MCF 10A (cell line): Measurements from ENCODE around the gene ELANE. TPM values are rescaled to one million over a fixed set of nuclear protein-coding genes. Genes with fewer than 3 reads are reported as not detected.
"Not testable (repeated sequence)": the region's sequence is repeated elsewhere in the genome, so short reads cannot be mapped to it uniquely, and the experiment has no call there.

Experiments
- BruUV-seq: library from RNA; stranded (reverse); fragments of 400-500 nt; replicated peaks from 2 replicates; lab custom pipeline; 2021; lab: Mats Ljungman, UMichigan
- CTCF ChIA-PET: fragments of 300-600 bp; sonication (Branson Sonifier 250); formaldehyde crosslinking; extraction: SDS; loops from one replicate; lab custom pipeline; 2021; ENCODE audit warnings: antibody characterized with exemption, inconsistent platforms; lab: Yijun Ruan, JAX
- POLR2A ChIA-PET: fragments of 300-600, 350-650 bp; sonication (Branson Sonifier 250); formaldehyde crosslinking; extraction: SDS; loops from one replicate; lab custom pipeline; 2020; ENCODE audit warnings: antibody characterized with exemption, inconsistent platforms; lab: Yijun Ruan, JAX
- DNase-seq: peaks from one replicate; pipeline ENCODE4 v3.0.0-alpha.2; 2018; ENCODE audit not compliant: unreplicated experiment
- H3K27ac Mint-ChIP-seq: one replicate; pipeline ENCODE4 v1.8.0; 2022; ENCODE audit warnings: mild to moderate bottlenecking, low read depth, mixed read lengths; ENCODE audit not compliant: unreplicated experiment
- H3K27me3 Mint-ChIP-seq: one replicate; pipeline ENCODE4 v1.8.0; 2022; ENCODE audit warnings: mixed read lengths; ENCODE audit not compliant: insufficient read depth, unreplicated experiment
- H3K36me3 Mint-ChIP-seq: one replicate; pipeline ENCODE4 v1.8.0; 2022; ENCODE audit warnings: mild to moderate bottlenecking, moderate library complexity, mixed read lengths; ENCODE audit not compliant: insufficient read depth, unreplicated experiment
- H3K4me1 Mint-ChIP-seq: one replicate; pipeline ENCODE4 v1.8.0; 2022; ENCODE audit warnings: mixed read lengths; ENCODE audit not compliant: insufficient read depth, unreplicated experiment
- H3K4me3 Mint-ChIP-seq: one replicate; pipeline ENCODE4 v1.8.0; 2022; ENCODE audit warnings: mild to moderate bottlenecking, moderate library complexity, mixed read lengths; ENCODE audit not compliant: unreplicated experiment
- H3K9me3 Mint-ChIP-seq: one replicate; pipeline ENCODE4 v1.8.0; 2022; ENCODE audit warnings: mixed read lengths; ENCODE audit not compliant: unreplicated experiment
- intact Hi-C: fragments of 100-400 bp; cut with micrococcal nuclease; formaldehyde crosslinking; loops from 2 replicates; pipeline ENCODE4 v1.14.1; 2022
- total RNA-seq: library from RNA; stranded (reverse); gene quantifications from 2 replicates; pipeline ENCODE4 v1.2.3, GENCODE V29; 2022
- TF ChIP-seq, protein P1 (sequence below): fragments of 200-600 bp; IDR thresholded peaks from one replicate; pipeline ENCODE4 v1.8.0; 2022; ENCODE audit warnings: antibody characterized with exemption, mild to moderate bottlenecking; ENCODE audit not compliant: unreplicated experiment

ELANE gene
- total RNA-seq, 1 experiment from 2014 or later = not detected

GRCh38 chr19:816500-816857 lies 35.6 kb upstream of the ELANE start:
- H3K36me3 Mint-ChIP-seq = peaks cover 39% of the 10 kb centered on the region
- H3K4me1 Mint-ChIP-seq = peaks cover 12% of the 10 kb centered on the region
- no peaks in the 10 kb centered on the region for H3K27me3 Mint-ChIP-seq
- no TSS peak for BruUV-seq
- H3K9me3 Mint-ChIP-seq = peaks cover 9% of the 10 kb centered on the region
- TF ChIP-seq, protein P1, sequence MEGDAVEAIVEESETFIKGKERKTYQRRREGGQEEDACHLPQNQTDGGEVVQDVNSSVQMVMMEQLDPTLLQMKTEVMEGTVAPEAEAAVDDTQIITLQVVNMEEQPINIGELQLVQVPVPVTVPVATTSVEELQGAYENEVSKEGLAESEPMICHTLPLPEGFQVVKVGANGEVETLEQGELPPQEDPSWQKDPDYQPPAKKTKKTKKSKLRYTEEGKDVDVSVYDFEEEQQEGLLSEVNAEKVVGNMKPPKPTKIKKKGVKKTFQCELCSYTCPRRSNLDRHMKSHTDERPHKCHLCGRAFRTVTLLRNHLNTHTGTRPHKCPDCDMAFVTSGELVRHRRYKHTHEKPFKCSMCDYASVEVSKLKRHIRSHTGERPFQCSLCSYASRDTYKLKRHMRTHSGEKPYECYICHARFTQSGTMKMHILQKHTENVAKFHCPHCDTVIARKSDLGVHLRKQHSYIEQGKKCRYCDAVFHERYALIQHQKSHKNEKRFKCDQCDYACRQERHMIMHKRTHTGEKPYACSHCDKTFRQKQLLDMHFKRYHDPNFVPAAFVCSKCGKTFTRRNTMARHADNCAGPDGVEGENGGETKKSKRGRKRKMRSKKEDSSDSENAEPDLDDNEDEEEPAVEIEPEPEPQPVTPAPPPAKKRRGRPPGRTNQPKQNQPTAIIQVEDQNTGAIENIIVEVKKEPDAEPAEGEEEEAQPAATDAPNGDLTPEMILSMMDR = no peak
- no peak for DNase-seq
- ChIA-PET POLR2A (no interaction called here), CTCF (no interaction called here)
- H3K4me3 Mint-ChIP-seq = no peak overlapping the region
- intact Hi-C loops = no loop called here
- H3K27ac Mint-ChIP-seq = no peak overlapping the region

DNA sequence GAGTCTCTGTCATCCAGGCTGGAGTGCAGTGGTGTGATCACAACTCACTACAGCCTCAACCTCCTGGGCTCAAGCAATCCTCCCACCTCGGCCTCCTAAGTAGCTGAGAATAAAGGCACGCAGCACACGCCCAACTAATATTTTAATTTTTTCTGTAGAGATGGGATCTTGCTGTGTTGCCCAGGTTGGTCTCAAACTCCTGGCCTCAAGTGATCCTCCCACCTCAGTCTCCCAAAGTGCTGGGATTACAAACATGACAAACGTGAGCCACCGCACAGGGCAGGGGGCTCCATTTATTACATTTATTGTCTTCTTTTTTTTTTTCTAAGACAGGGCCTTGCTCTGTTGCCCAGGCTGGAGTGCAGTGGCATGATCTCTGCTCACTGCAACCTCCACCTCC lies 31.9 kb upstream of the ELANE start:
- ChIA-PET CTCF (interaction anchor here (0.6 kb wide), 1 partner anchor 36 kb away, joined by 3 read pairs; no protein-coding TSS in a partner anchor), POLR2A (interaction anchor here (0.6 kb wide), 1 partner anchor 198 kb away, joined by 3 read pairs; no protein-coding TSS in a partner anchor)
- intact Hi-C loops = not testable (repeated sequence)

GRCh38 chr19:821231-821824 lies 30.8 kb upstream of the ELANE start:
- no peak overlapping the region for H3K27ac Mint-ChIP-seq
- H3K9me3 Mint-ChIP-seq = peaks cover 6% of the 10 kb centered on the region
- ChIA-PET CTCF (no interaction called here), POLR2A (no interaction called here)
- no peak overlapping the region for H3K4me3 Mint-ChIP-seq
- DNase-seq = no peak
- peaks cover 4% of the 10 kb centered on the region for H3K36me3 Mint-ChIP-seq
- intact Hi-C loops = no loop called here
- no peaks in the 10 kb centered on the region for H3K27me3 Mint-ChIP-seq
- TF ChIP-seq, protein P1 = no peak
- H3K4me1 Mint-ChIP-seq = peaks cover 14% of the 10 kb centered on the region
- no TSS peak for BruUV-seq

More for the DNA sequence above, 31.9 kb upstream of the ELANE start:
- H3K27ac Mint-ChIP-seq, DNase-seq, H3K27me3 Mint-ChIP-seq, BruUV-seq, H3K4me3 Mint-ChIP-seq, H3K9me3 Mint-ChIP-seq: not testable (repeated sequence)
- Mint-ChIP-seq H3K4me1 (peaks cover 18% of the 10 kb centered on the region), H3K36me3 (peaks cover 12% of the 10 kb centered on the region)

DNA sequence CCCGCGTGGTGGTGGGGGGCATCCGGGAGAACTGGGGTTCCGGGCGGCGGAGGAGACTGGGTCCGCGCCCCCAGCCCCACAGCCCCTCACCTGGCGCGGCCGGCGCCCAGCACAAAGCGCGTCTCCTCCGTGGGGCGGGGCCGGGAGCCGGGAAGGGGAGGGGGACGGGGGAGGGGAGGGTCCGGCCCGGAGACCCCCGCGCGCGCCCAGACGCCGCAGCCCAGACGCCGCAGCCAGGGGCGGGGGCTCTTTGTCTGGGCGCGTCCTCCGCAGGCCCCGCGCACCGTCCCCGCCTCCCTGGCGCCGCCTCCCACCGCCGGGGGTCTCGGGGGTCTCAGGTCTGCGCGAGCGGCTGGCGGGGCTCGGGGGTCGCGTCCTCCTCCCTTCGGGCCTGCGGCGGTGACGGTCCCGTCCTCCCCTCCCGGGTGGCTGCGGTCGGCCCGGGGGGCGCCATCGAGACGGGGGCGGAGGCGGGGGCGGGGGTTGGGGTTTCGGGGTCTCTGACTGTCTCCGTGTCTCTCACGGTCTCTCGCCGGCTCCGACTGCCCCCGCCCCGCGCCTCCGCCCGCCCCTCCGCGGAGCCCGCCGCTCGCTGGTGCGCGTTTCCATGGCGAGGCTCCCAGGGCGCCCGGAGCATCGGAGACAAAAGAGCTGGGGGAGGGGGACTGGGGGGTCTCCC lies 30.1 kb upstream of the ELANE start, which contains the start of gene PLPPR3:
TSS of gene PLPPR3 (minus strand) at position 131 of the 679 bp plus-strand sequence. CDS start 396 bp downstream, outside the sequence.
- H3K36me3 Mint-ChIP-seq = no peaks in the 10 kb centered on the region
- TF ChIP-seq, protein P1 = no peak
- H3K4me1 Mint-ChIP-seq = peaks cover 8% of the 10 kb centered on the region
- intact Hi-C loops = no loop called here
- no peaks in the 10 kb centered on the region for H3K27me3 Mint-ChIP-seq
- H3K27ac Mint-ChIP-seq = no peak within 1 kb of the TSS
- ChIA-PET POLR2A (no interaction called here), CTCF (no interaction called here)
- BruUV-seq = no TSS peak
- H3K9me3 Mint-ChIP-seq = no peaks in the 10 kb centered on the region
- no peak for DNase-seq
- H3K4me3 Mint-ChIP-seq = no peak within 1 kb of the TSS
